Right cardiac atrium (tissue), 5 donors: ENCODE data around the gene NKAIN4. TPM values are rescaled to one million over a fixed set of nuclear protein-coding genes. Genes with fewer than 3 reads are reported as not detected.
"Not testable (repeated sequence)": the region's sequence is repeated elsewhere in the genome, so short reads cannot be mapped to it uniquely, and the experiment has no call there.

ENCODE experiments used
- ATAC-seq, 2 donors: fragments of 200-7000 bp; cut with Tn5 transposase; one replicate each; pipeline versions ENCODE4 v1.8.0 to v1.9.1; 2020; ENCODE audit warnings: moderate library complexity in 2 of 2, mild to moderate bottlenecking in 1 of 2
- DNase-seq, 3 donors: peaks; one replicate each; pipeline ENCODE4 v3.0.0-alpha.2; 2020
- H3K27ac ChIP-seq: one replicate; pipeline ENCODE4 v1.5.1; 2013; ENCODE audit warnings: mild to moderate bottlenecking, low read length, control low read depth, moderate library complexity
- H3K27me3 ChIP-seq: one replicate; pipeline ENCODE4 v1.6.1; 2013; ENCODE audit not compliant: control insufficient read depth, insufficient read depth
- H3K4me1 ChIP-seq: one replicate; pipeline ENCODE4 v1.6.1; 2013; ENCODE audit warnings: low read length; ENCODE audit not compliant: control insufficient read depth, insufficient read depth
- H3K4me3 ChIP-seq: one replicate; pipeline ENCODE4 v1.5.1; 2013; ENCODE audit warnings: low read length, control low read depth
- H3K9me3 ChIP-seq: one replicate; pipeline ENCODE4 v1.6.1; 2013; ENCODE audit warnings: low read length; ENCODE audit not compliant: control insufficient read depth
- WGBS: extraction: QIAGEN DNeasy Blood & Tissue Kit; methylation state at CpG from one replicate; pipeline ENCODE4 v1.1.7; 2013; 5-methylcytosine and 5-hydroxymethylcytosine counted together
- intact Hi-C, 4 donors: fragments of 100-400 bp; cut with DNase I; formaldehyde crosslinking; loops; one replicate each; pipeline versions ENCODE4 v1.11.0 to v1.14.0; 2022 to 2023
- polyA plus RNA-seq: library from polyadenylated mRNA; stranded (reverse); fragments of 200-250 nt; gene quantifications from one replicate; pipeline ENCODE4 v1.2.3, GENCODE V29; 2013
- total RNA-seq, 4 donors: library from RNA; stranded (reverse); fragmentation: NEBNext Ultra II Directional; extraction: Animal tissue kit (Norgen Biotek cat#: 25700); gene quantifications; one replicate each; pipeline ENCODE4 v1.2.1, GENCODE V29; 2021
- donor health status: healthy with polysubstance abuse.
- donor health status: DM: no; HTN: yes; CAD: no.
- donor health status: DM: no; HTN: no; CAD: no.
- donor health status: DM: no; HTN: yes; CAD: no; lungs with severe emphysema.
- donor health status: DM: yes; HTN: yes; CAD: no.

Gene NKAIN4
- total and polyA plus RNA-seq, 5 donors: not detected

DNA sequence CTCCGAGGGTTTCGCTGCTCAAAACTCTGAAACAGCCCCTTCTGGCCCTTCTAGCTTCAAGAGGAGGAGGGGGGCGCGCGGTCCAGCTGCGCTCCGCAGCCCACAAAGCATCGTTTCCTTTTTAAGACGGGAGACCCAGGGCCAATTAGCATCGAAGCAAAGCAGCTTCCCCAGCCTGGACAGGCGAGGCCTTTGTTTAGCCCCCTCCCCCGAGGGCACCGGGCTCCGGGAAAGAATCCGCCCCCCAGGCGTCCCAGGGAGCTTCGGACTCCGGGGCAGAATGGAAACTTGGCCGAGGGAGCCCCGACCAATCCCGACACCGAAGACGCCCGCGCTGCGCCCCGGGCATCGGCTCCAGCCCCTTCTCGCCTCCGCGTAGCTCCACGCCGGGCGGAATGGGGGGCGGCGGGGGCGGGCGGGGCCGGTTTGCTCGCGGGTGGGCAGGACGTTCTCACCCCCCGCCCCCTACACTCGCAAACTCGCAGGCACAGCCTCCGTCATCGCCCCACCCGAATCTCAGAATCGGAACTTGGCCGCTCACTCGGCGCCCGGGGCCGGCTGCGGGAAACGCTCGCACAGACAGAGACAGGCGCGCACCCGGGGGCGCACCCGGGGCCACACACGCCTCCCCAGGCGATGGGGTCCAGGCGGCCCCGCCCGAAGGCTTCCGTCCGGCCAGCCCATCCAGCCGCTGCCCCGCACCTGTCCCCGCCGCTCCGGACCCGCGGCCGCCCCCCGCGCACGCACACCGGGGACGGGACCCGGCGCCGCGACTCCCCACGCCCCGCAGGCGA, 628 bp downstream of the NKAIN4 start:
- peak overlapping the region; percentile 41 for H3K4me3 ChIP-seq
- ATAC-seq (peak in 1 of 2 donors; percentile 34), DNase-seq (no peak)
- no peaks in the 10 kb centered on the region for H3K9me3 ChIP-seq
- no peaks in the 10 kb centered on the region for H3K27me3 ChIP-seq
- H3K4me1 ChIP-seq: no peaks in the 10 kb centered on the region
- WGBS: 1% methylated on average over 89 of the region's 89 CpGs
- intact Hi-C loops: no loop called here
- no peak overlapping the region for H3K27ac ChIP-seq

DNA sequence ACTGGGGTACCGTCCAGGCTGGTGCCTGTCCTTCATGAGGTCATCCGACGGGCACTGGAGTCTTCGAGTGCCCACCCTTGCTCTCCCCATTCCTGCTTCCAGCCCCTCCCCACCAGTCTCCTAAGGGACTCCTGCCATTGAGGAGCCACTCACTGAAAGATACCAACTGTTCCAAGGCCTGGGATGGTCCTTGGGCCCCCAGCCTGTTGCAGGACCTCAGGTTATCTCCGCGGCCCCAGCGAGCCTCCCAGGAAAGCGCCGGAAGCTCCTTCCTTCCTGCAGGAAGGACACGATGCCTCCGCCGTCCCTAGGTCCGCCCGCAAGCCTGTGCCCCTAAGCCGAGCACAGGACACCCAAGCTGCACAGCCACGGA, 1.2 kb downstream of the NKAIN4 start:
- peak overlapping the region; percentile 41 for H3K4me3 ChIP-seq

DNA sequence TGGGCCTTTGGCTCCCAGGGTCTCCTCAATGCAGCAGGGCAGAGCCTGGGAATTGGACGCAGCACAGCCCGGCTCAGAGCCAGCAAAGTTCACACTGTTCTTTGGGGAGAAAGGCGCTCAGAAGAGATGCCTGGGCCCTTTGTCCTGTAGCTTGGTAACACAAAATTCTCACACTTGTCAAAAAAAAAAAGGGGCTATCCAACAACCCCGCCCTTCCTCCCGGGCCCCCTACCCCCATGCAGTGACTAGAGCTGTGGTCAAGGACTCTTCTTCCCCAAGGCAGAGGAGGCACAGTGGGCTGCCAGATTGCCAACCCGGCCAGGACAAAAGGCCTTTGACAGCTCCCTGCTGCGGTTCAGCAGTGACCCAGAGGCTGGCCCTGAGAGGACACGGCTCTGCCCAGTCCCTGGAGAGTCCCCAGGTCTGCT, 2.0 kb downstream of the NKAIN4 start:
- DNase-seq: no peak
- intact Hi-C loops: no loop called here
- 60% methylated on average over 8 of the region's 8 CpGs for WGBS

More for the DNA sequence above, 1.2 kb downstream of the NKAIN4 start:
- DNase-seq (no peak), ATAC-seq (no peak)
- WGBS: 17% methylated on average over 16 of the region's 16 CpGs
- intact Hi-C loops: no loop called here
- H3K27ac ChIP-seq: no peak overlapping the region
- no peaks in the 10 kb centered on the region for H3K27me3 ChIP-seq
- H3K9me3 ChIP-seq: no peaks in the 10 kb centered on the region
- H3K4me1 ChIP-seq: no peaks in the 10 kb centered on the region

DNA sequence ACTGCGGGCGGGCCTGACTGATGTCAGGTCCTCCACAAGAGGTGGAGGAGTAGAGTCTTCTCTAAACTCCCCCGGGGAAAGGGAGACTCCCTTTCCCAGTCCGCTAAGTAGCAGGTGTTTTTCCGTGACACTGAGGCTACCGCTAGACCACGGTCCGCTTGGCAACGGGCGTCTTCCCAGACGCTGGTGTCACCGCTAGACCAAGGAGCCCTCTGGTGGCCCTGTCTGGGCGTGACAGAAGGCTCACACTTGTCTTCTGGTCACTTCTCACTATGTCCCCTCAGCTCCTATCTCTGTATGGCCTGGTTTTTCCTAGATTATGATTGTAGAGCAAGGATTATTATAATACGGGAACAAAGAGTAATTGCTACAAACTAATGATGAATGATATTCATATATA, 2.9 kb downstream of the NKAIN4 start:
- intact Hi-C loops, ATAC-seq, H3K4me3 ChIP-seq, DNase-seq, H3K27me3 ChIP-seq, H3K9me3 ChIP-seq, H3K27ac ChIP-seq, H3K4me1 ChIP-seq: not testable (repeated sequence)
- WGBS: 23% methylated on average over 12 of the region's 14 CpGs

More for the DNA sequence above, 2.0 kb downstream of the NKAIN4 start:
- H3K4me3 ChIP-seq: no peak overlapping the region
- H3K9me3 ChIP-seq: no peaks in the 10 kb centered on the region
- no peaks in the 10 kb centered on the region for H3K27me3 ChIP-seq
- H3K4me1 ChIP-seq: no peaks in the 10 kb centered on the region
- ATAC-seq: no peak
- H3K27ac ChIP-seq: no peak overlapping the region

DNA sequence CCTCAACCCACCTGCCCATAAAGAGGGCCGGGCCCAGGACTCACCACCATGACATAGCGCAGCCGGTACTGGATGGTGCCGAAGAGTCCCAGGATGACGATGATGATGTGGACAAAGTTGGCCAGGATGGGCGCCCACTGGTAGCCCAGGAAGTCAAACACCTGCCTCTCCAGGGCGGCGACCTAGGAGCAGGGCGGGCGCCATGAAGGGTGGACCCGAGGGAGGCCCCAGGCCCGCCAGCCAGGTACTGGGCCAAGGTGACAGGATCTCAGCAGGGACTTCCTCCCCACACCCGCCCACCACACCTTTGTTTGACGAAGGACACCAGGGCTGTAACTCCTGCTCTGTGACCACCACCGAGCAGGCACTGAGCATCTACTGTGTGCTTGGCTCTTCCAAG, 4.4 kb downstream of the NKAIN4 start:
- intact Hi-C loops: no loop called here
- Histone ChIP-seq H3K4me1 (no peaks in the 10 kb centered on the region), H3K27ac (no peak overlapping the region), H3K9me3 (no peaks in the 10 kb centered on the region), H3K27me3 (no peaks in the 10 kb centered on the region), H3K4me3 (no peak overlapping the region)
- 91% methylated on average over 15 of the region's 15 CpGs for WGBS
- DNase-seq: no peak
- ATAC-seq: no peak

DNA sequence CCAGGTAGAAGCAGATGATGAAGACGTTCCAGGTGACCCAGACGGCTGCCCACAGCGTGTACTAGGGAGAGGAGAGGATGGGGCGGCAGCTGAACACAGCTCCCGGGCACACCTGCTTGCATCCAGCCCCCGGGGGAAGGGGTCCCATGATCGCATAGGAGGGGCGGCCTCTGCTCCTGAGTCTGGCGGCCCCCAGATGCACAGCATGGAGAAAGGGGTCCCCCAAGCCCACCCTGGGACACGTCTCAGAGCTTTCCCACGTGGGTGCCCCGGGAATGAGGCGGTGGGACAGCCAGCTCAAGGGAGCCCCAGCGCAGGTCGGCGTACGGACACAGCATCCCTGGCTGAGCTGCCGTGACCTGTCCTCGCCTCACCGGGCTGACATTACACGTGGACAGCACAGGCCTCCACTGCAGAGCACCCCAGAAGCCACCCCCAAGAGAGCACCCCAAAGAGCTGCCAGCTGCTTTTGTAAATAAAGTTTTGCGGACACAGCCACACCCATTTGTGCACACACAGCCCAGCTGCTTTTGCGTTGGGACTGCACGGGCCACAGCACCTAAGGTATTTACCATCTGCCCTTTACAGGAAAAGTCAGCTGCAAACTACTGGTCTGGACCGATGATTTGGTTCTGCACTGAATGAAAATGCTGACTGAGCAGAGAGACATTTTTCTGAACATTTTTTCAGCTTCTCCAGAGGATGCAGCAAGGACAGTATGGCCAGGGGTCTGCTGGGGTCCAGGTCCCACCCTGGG, 5.2 kb downstream of the NKAIN4 start:
- Histone ChIP-seq H3K27ac (no peak overlapping the region), H3K27me3 (no peaks in the 10 kb centered on the region), H3K9me3 (no peaks in the 10 kb centered on the region), H3K4me3 (no peak overlapping the region), H3K4me1 (no peaks in the 10 kb centered on the region)
- WGBS: 80% methylated on average over 25 of the region's 25 CpGs
- intact Hi-C loops: no loop called here
- DNase-seq (no peak), ATAC-seq (no peak)

DNA sequence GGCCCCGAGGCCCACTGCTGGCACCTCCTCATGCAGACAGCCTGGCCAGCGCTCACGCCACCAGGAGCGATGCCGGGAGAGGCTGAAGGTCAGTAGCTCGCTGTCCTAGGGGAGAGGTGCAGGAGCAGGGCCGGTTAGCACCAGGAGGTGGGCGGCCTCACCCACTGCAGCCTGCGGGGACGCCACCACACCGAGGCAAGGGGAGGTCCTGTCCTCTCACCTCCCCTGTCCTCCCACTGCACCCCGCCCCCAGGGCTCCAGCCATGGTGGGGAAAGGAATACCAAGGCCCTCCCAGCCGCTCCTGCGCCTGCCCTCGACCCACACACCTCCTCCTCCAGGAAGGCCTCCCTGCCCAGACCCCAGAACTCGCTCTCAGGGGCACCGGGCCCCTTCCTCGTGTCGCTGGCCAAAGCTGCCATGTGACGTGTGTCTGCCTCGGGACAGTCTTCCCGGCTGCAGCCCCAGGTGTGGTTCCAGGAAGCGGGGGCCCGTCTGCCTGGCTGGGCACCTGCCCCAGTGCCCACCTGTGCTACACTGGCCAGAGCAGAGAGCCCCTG, 6.5 kb downstream of the NKAIN4 start:
- no peaks in the 10 kb centered on the region for H3K4me1 ChIP-seq
- no peaks in the 10 kb centered on the region for H3K9me3 ChIP-seq
- intact Hi-C loops: no loop called here
- no peak overlapping the region for H3K4me3 ChIP-seq
- DNase-seq (no peak), ATAC-seq (no peak)
- no peaks in the 10 kb centered on the region for H3K27me3 ChIP-seq
- H3K27ac ChIP-seq: no peak overlapping the region
- WGBS: 74% methylated on average over 24 of the region's 24 CpGs

DNA sequence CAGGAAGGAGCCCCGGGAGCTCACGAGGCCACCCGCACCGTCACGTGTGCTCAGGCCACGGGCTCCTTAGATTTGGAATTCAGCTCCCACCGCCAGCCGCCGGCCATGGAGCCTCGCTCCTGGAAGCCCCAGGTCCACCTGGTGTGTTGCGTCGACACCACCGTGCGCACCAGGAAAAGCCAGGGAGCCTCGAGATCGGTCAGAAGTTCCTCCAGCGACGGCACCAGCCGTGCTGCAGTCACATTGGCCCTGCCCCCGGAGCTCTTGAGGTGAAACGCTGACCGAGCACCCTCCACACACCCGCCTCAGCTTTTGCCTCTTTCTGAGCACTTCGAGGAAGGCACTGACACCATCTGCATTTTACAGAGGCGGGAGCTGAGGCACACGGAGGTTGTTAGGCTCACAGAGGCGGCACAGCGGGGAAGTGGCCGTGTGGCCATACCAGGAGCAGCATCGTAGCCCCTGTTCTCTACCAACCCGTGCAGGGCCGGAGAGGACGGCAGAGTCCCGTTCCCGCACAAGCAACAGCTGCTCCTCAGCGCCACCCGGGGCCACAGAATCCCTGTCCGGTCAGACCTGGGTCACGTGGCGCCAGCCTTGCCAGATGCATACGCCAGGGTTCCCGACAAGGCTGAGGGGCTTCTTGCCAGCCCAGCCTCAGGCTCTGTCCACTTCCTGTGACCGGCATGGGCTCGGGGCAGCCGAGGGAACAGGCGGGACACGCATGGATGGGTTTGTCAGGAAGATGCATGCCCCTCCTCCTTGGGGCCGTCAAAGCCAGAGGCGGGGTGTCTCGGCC, 7.6 kb downstream of the NKAIN4 start:
- Histone ChIP-seq H3K27ac (no peak overlapping the region), H3K4me1 (no peaks in the 10 kb centered on the region), H3K27me3 (no peaks in the 10 kb centered on the region), H3K9me3 (no peaks in the 10 kb centered on the region), H3K4me3 (no peak overlapping the region)
- DNase-seq: peak in 1 of 3 donors; percentile 84
- intact Hi-C loops: no loop called here
- no peak for ATAC-seq
- whole genome bisulfite sequencing: 46% methylated on average over 50 of the region's 50 CpGs

DNA sequence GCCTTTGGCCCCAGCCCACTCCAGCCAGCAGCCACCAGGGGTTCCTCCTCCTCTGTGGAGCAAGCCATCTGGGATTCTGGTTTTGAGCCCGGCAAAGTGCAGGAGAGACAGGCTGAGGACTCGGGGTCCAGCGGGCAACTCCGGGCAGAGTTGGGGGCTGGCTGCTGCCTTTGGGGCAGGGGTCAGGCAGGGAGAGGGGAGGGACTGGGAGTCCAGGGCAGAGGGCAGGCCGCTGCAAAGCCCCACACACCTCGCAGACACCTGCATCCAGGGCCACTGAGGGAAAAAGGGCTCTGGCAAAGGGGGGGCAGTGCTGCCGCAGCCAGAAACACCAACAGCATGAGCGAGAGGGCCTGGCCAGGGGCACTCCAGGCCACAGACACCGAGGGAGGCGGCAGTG, 9.8 kb downstream of the NKAIN4 start:
- ATAC-seq (no peak), DNase-seq (no peak)
- 87% methylated on average over 10 of the region's 10 CpGs for WGBS
- no peaks in the 10 kb centered on the region for H3K27me3 ChIP-seq
- no peak overlapping the region for H3K27ac ChIP-seq
- no peak overlapping the region for H3K4me3 ChIP-seq
- no peaks in the 10 kb centered on the region for H3K9me3 ChIP-seq
- no peaks in the 10 kb centered on the region for H3K4me1 ChIP-seq
- intact Hi-C loops: no loop called here

DNA sequence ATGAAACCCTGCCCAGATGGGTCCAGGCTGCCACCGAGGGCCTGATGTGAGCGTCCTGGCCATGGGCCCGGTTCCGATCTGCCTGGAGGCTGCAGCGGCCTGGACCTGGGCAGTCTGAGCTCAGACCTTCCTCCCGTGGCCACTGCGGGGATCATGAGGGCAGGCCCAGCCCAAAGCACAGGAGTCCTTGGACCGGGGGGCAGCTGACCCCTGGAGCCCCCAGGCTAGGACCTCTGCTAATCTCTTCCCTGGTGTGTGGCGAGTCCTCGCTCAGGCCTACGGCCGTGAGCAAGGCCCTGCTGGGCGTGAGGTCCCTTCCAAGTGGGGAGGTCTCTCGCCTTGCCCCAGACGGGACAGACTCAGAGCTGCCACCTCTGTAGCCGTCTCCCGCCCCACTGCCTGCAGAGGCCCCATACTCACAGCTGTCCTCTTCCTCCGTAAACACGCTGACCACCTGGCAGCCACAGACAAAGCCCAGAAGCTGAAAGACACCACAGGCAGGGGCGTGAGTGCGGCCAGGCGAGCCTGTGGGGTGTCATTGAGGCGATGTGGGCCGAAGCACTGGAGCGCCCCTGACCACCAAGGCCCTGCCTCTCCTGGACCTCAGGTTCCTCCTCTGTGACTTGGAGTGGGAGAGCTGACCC, 10.5 kb downstream of the NKAIN4 start:
- H3K27me3 ChIP-seq: no peaks in the 10 kb centered on the region
- WGBS: 82% methylated on average over 25 of the region's 25 CpGs
- H3K9me3 ChIP-seq: no peaks in the 10 kb centered on the region
- H3K4me3 ChIP-seq: no peak overlapping the region
- no peak overlapping the region for H3K27ac ChIP-seq
- H3K4me1 ChIP-seq: no peaks in the 10 kb centered on the region
- no peak for DNase-seq
- no peak for ATAC-seq
- intact Hi-C loops: no loop called here
